Hepatocyte (in vitro differentiated cells): ENCODE data around the gene NOS1. TPM values are rescaled to one million over a fixed set of nuclear protein-coding genes. Genes with fewer than 3 reads are reported as not detected.

Experiments
- DNase-seq: peaks from one replicate; pipeline ENCODE4 v3.0.0-alpha.2; 2016; ENCODE audit warnings: low spot score
- H2AFZ ChIP-seq: fragments of 200-600 bp; sonication (generic); 2 replicates; pipeline ENCODE4 v1.6.0; 2016; ENCODE audit warnings: antibody characterized with exemption, mild to moderate bottlenecking
- H3K27ac ChIP-seq: fragments of 200-600 bp; sonication (generic); 2 replicates; pipeline ENCODE4 v1.5.1; 2016; ENCODE audit warnings: mild to moderate bottlenecking
- H3K27me3 ChIP-seq: fragments of 200-600 bp; sonication (generic); 2 replicates; pipeline ENCODE4 v1.6.1; 2016
- H3K36me3 ChIP-seq: fragments of 200-600 bp; sonication (generic); replicated peaks from 2 replicates; pipeline ENCODE4 v1.5.1; 2016; ENCODE audit warnings: low read depth; ENCODE audit not compliant: insufficient read depth
- H3K4me1 ChIP-seq: fragments of 200-600 bp; sonication (generic); 2 replicates; pipeline ENCODE4 v1.5.1; 2016; ENCODE audit warnings: mild to moderate bottlenecking, moderate library complexity; ENCODE audit not compliant: insufficient read depth
- H3K4me2 ChIP-seq: fragments of 200-600 bp; sonication (generic); 2 replicates; pipeline ENCODE4 v1.6.0; 2016
- H3K4me3 ChIP-seq: fragments of 200-600 bp; sonication (generic); 2 replicates; pipeline ENCODE4 v1.5.1; 2016; ENCODE audit warnings: mild to moderate bottlenecking
- H3K79me2 ChIP-seq: fragments of 200-600 bp; sonication (generic); 2 replicates; pipeline ENCODE4 v1.6.0; 2017; ENCODE audit warnings: mild to moderate bottlenecking
- H3K9me2 ChIP-seq: fragments of 200-600 bp; sonication (generic); replicated peaks from 2 replicates; pipeline ENCODE4 v1.6.0; 2017; ENCODE audit warnings: mild to moderate bottlenecking; ENCODE audit not compliant: insufficient read depth
- H3K9me3 ChIP-seq: fragments of 200-600 bp; sonication (generic); 2 replicates; pipeline ENCODE4 v1.5.1; 2016; ENCODE audit warnings: low read depth, mild to moderate bottlenecking
- H4K20me1 ChIP-seq: fragments of 200-600 bp; sonication (generic); 2 replicates; pipeline ENCODE4 v1.6.0; 2016; ENCODE audit warnings: mild to moderate bottlenecking; ENCODE audit not compliant: insufficient read depth, poor library complexity, severe bottlenecking
- EZH2 ChIP-seq: fragments of 200-600 bp; sonication (generic); IDR thresholded peaks from 2 replicates; pipeline ENCODE4 v1.6.1; 2016; ENCODE audit warnings: antibody characterized with exemption, mild to moderate bottlenecking, borderline replicate concordance
- EZH2phosphoT487 ChIP-seq: fragments of 200-600 bp; sonication (generic); IDR thresholded peaks from one replicate; pipeline ENCODE4 v1.6.1; 2018; ENCODE audit warnings: antibody characterized with exemption, mild to moderate bottlenecking, low read depth, moderate library complexity; ENCODE audit not compliant: unreplicated experiment, severe bottlenecking
- WGBS: methylation state at CpG from one replicate; pipeline ENCODE4 v1.1.6; 2016; ENCODE audit warnings: low lambda C conversion rate; ENCODE audit errors: missing lambda C conversion rate; 5-methylcytosine and 5-hydroxymethylcytosine counted together
- polyA plus RNA-seq: library from polyadenylated mRNA; unstranded; fragments of >200 nt; fragmentation: Nextera tagmentation; extraction: Ambion mirVana; gene quantifications from 2 replicates; pipeline ENCODE4 v1.2.1, GENCODE V29; 2016
- total RNA-seq: library from RNA; depleted of rRNA; stranded (reverse); fragments of >200 nt; gene quantifications from 2 replicates; pipeline ENCODE4 v1.2.3, GENCODE V29; 2014
- TF ChIP-seq, protein P1 (sequence below): fragments of 200-600 bp; sonication (generic); IDR thresholded peaks from 2 replicates; pipeline ENCODE4 v1.5.1; 2016; ENCODE audit warnings: antibody characterized with exemption, mild to moderate bottlenecking; ENCODE audit not compliant: poor library complexity

The NOS1 gene
- total and polyA plus RNA-seq, 2 experiments from 2014 or later = not detected

GRCh38 chr12:117356048-117356447, 5.4 kb downstream of the NOS1 start:
- peaks cover 63% of the 10 kb centered on the region for H3K27me3 ChIP-seq
- DNase-seq = no peak
- H3K36me3 ChIP-seq = no peaks in the 10 kb centered on the region
- H3K9me2 ChIP-seq = no peaks in the 10 kb centered on the region
- TF ChIP-seq EZH2 (no peak), EZH2phosphoT487 (no peak)
- TF ChIP-seq, protein P1, sequence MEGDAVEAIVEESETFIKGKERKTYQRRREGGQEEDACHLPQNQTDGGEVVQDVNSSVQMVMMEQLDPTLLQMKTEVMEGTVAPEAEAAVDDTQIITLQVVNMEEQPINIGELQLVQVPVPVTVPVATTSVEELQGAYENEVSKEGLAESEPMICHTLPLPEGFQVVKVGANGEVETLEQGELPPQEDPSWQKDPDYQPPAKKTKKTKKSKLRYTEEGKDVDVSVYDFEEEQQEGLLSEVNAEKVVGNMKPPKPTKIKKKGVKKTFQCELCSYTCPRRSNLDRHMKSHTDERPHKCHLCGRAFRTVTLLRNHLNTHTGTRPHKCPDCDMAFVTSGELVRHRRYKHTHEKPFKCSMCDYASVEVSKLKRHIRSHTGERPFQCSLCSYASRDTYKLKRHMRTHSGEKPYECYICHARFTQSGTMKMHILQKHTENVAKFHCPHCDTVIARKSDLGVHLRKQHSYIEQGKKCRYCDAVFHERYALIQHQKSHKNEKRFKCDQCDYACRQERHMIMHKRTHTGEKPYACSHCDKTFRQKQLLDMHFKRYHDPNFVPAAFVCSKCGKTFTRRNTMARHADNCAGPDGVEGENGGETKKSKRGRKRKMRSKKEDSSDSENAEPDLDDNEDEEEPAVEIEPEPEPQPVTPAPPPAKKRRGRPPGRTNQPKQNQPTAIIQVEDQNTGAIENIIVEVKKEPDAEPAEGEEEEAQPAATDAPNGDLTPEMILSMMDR = no peak
- H3K9me3 ChIP-seq = no peaks in the 10 kb centered on the region
- no peaks in the 10 kb centered on the region for H3K4me1 ChIP-seq
- H3K4me2 ChIP-seq = no peak overlapping the region
- H3K4me3 ChIP-seq = no peak overlapping the region
- no peak overlapping the region for H3K27ac ChIP-seq
- no peaks in the 10 kb centered on the region for H4K20me1 ChIP-seq
- H2AFZ ChIP-seq = no peak overlapping the region
- no peaks in the 10 kb centered on the region for H3K79me2 ChIP-seq
- WGBS = 27% methylated on average over 1 of the region's 1 CpG

DNA sequence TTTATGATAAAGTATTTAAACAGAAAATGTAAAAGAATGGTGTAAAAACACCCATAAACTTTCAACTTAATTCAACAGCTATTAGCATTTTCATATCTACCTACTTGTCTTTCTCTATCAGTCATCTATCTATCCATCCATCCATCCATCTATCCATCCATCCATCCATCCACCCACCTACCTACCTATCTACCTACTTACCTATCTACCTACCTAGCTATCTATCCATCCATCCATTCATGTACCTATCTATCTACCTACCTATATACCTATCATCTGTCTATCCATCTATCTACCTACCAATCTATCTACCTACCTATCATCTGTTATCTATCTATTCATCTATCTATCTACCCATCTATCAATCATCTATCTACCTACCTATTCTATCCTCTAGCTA, 8.5 kb downstream of the NOS1 start:
- no peak overlapping the region for H3K27ac ChIP-seq
- no peak for DNase-seq
- no peaks in the 10 kb centered on the region for H3K79me2 ChIP-seq
- H4K20me1 ChIP-seq = no peaks in the 10 kb centered on the region
- no peaks in the 10 kb centered on the region for H3K4me1 ChIP-seq
- H3K9me3 ChIP-seq = no peaks in the 10 kb centered on the region
- no peak overlapping the region for H3K4me3 ChIP-seq
- H3K9me2 ChIP-seq = no peaks in the 10 kb centered on the region
- no peak overlapping the region for H3K4me2 ChIP-seq
- H3K36me3 ChIP-seq = no peaks in the 10 kb centered on the region
- TF ChIP-seq EZH2 (no peak), EZH2phosphoT487 (no peak)
- TF ChIP-seq, protein P1 = no peak
- H3K27me3 ChIP-seq = peaks cover 33% of the 10 kb centered on the region
- no peak overlapping the region for H2AFZ ChIP-seq

DNA sequence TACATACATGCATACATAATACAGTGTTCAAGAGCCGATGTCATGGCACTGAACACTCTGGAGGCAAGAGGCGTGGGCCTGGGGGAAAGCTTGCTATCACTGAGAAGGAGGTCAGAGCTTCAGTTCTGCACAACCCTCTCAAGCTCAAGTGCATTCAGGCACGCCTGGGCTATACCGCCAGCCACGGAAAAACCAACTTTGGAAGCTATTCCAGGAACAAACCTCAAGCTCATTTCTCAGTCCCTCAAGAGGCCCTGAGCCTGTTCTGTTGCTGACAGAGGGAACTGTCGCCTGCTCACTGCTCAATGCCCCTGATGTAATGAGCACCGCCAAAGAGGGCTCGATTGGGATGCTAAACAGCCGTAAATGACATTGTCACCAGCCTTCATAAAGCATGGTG, 9.2 kb downstream of the NOS1 start:
- H3K27ac ChIP-seq = no peak overlapping the region
- H4K20me1 ChIP-seq = no peaks in the 10 kb centered on the region
- H3K36me3 ChIP-seq = no peaks in the 10 kb centered on the region
- H3K4me3 ChIP-seq = no peak overlapping the region
- no peaks in the 10 kb centered on the region for H3K9me2 ChIP-seq
- no peak overlapping the region for H3K4me2 ChIP-seq
- TF ChIP-seq EZH2 (no peak), EZH2phosphoT487 (no peak)
- TF ChIP-seq, protein P1 = no peak
- peaks cover 26% of the 10 kb centered on the region for H3K27me3 ChIP-seq
- H2AFZ ChIP-seq = no peak overlapping the region
- no peaks in the 10 kb centered on the region for H3K79me2 ChIP-seq
- no peak for DNase-seq
- no peaks in the 10 kb centered on the region for H3K4me1 ChIP-seq
- no peaks in the 10 kb centered on the region for H3K9me3 ChIP-seq
- 72% methylated on average over 9 of the region's 9 CpGs for WGBS

GRCh38 chr12:117350140-117350539, 11.3 kb downstream of the NOS1 start:
- TF ChIP-seq EZH2phosphoT487 (no peak), EZH2 (no peak)
- TF ChIP-seq, protein P1 = no peak
- Histone ChIP-seq H3K9me2 (no peaks in the 10 kb centered on the region), H3K4me3 (no peak overlapping the region), H2AFZ (no peak overlapping the region), H3K9me3 (no peaks in the 10 kb centered on the region), H4K20me1 (no peaks in the 10 kb centered on the region), H3K36me3 (no peaks in the 10 kb centered on the region), H3K4me2 (no peak overlapping the region), H3K79me2 (no peaks in the 10 kb centered on the region), H3K27ac (no peak overlapping the region), H3K4me1 (no peaks in the 10 kb centered on the region), H3K27me3 (peaks cover 19% of the 10 kb centered on the region)
- DNase-seq = no peak
- 94% methylated on average over 4 of the region's 4 CpGs for WGBS
